Measurements from ENCODE around the gene GRID1. TPM values are rescaled to one million over a fixed set of nuclear protein-coding genes. Genes with fewer than 3 reads are reported as not detected.

The GRID1 gene
- total RNA-seq, 1 donor, result not detected

GRCh38 chr10:86286236-86287109 is 80.1 kb downstream of the GRID1 start:
- TF ChIP-seq CTCF (IDR thresholded peaks at IDR 0.05; ENCODE audit: insufficient read depth, low read depth, low read length), result no peak
- H3K4me3 ChIP-seq (ENCODE audit: low read depth, low read length), result no peak overlapping the region
- DNase-seq (ENCODE audit: low read depth), result no peak

GRCh38 chr10:86285136-86285790 is 81.3 kb downstream of the GRID1 start:
- TF ChIP-seq CTCF (IDR thresholded peaks at IDR 0.05; ENCODE audit: insufficient read depth, low read depth, low read length), result no peak
- no peak overlapping the region for H3K4me3 ChIP-seq (ENCODE audit: low read depth, low read length)
- DNase-seq (ENCODE audit: low read depth), result no peak

DNA sequence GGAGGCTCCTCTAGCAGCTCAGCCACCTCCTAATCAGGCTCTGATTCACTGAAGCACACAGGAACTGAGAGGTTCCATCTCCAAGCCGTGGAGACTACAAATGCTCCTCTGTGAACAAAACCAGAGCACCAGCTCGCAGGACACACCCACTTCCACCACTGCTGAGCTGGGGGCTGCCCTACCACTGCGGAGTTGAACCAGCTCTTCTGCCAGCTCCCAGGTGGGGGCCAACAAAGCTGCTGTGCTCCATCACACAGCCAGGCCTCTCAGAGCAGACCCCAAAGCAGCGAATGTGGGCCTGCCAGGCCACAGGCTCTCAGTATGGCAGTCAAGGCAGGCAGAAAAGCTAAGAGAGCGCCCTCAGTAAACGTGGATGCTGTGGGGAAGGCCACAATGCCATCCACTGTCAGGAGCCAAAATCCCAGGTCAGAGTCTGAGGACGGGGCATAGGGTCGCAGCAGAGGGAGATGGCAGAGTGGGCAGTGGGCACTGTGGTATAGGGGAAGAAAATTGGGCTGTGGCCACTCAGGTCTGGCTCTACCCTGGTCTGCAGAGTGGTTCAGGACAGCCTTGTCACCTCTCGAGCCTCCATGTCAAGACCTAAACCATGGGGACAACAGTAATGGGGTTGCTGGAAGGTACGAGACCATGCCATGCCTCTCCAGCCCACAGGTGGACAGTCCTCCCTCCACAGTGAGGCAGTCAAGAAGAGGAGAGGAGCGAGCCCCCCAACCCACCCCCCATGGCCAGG is 82.1 kb downstream of the GRID1 start:
- DNase-seq (ENCODE audit: low read depth), result no peak
- no peak overlapping the region for H3K4me3 ChIP-seq (ENCODE audit: low read depth, low read length)
- no peak for TF ChIP-seq CTCF (IDR thresholded peaks at IDR 0.05; ENCODE audit: insufficient read depth, low read depth, low read length)

DNA sequence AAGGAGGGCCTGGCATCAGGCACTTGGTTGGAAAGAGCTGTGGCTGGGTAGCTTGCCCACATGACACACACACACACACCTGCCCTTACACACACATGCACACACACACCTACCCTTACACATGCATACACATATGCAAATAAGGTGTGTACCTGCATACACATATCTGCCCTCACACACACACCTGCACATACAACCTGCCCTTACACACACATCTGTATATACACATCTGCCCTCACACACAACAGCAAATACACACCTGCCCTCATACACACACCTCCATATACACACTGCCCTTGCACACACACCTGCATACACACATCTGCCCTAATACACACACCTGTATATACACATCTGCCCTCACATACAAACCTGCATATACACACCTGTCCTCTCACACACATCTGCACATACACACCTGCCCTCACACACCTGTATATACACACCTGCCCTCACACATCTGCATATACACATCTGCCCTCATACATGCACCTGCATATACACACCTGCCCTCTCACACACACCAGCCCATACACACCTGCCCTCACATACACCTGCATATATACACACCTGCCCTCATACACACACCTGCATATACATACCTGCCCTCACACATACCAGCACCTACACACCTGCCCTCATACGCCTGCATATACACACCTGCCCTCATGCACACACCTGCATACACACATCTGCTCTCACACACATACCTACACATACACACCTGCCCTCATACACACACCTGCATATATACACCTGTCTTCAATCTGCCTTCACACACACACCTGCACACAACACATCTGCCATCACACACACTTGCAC is 82.9 kb downstream of the GRID1 start:
- DNase-seq (ENCODE audit: low read depth), result no peak
- H3K4me3 ChIP-seq (ENCODE audit: low read depth, low read length), result no peak overlapping the region
- TF ChIP-seq CTCF (IDR thresholded peaks at IDR 0.05; ENCODE audit: insufficient read depth, low read depth, low read length), result no peak

- TF ChIP-seq CTCF (IDR thresholded peaks at IDR 0.05; ENCODE audit: insufficient read depth, low read depth, low read length), result no peak
- no peak for DNase-seq (ENCODE audit: low read depth)
- H3K4me3 ChIP-seq (ENCODE audit: low read depth, low read length), result no peak overlapping the region
These were observed 83.7 kb downstream of the GRID1 start for GRCh38 chr10:86282664-86283465.

Measured in fibroblast of villous mesenchyme (primary cell).